HG03565 (cell line): ENCODE data around the gene CDH2.

Experiments
- ATAC-seq: cut with Tn5 transposase; IDR thresholded peaks from one replicate; pipeline ENCODE4 v1.9.1; 2021; ENCODE audit warnings: mild to moderate bottlenecking, moderate library complexity; ENCODE audit not compliant: unreplicated experiment

Gene CDH2

GRCh38 chr18:28091197-28091596, 85.7 kb downstream of the CDH2 start:
- ATAC-seq = no peak

DNA sequence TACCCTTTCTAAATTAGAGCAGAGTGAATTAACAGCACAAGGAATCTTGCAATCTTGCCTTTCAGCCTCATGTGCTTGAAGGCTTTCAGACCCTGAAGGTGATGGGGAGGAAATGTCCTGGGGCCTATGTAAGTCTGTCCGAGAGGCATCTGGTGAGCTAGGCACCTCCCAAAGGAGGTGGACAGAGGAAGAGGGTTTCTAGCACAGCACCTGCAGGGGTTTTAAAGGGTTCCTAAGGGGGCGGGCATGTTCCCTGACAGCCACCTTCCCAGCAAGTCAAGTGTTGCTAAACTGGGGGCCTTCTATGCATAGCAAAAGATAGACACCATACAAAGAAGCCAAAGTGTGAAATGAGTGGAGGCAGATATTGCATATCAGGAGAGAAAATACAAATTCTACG, 88.5 kb downstream of the CDH2 start:
- no peak for ATAC-seq

- ATAC-seq = no peak
These were observed 90.0 kb downstream of the CDH2 start for GRCh38 chr18:28086670-28087552.

- ATAC-seq = no peak
These were observed 95.4 kb downstream of the CDH2 start for GRCh38 chr18:28081516-28081915.

DNA sequence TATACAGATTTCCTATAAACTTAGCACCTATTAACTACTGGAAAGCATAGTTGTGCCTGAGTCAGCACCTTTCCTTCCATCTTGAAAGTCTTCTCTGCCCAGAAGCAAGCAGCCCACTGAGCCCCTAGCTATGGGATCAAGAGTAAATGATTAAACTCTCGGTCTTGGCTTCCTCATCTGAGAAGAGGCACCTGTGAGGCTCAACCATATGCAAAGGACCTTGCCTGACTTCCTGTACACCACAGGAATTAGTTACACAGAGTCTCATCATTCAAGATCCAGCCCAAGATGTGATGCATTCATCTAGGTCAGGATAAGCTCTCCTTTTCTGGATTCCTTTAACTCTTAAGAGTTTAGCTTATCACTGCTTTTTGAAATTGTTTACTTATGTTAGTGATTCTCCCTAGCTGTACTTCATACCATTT, 96.0 kb downstream of the CDH2 start:
- ATAC-seq = no peak

DNA sequence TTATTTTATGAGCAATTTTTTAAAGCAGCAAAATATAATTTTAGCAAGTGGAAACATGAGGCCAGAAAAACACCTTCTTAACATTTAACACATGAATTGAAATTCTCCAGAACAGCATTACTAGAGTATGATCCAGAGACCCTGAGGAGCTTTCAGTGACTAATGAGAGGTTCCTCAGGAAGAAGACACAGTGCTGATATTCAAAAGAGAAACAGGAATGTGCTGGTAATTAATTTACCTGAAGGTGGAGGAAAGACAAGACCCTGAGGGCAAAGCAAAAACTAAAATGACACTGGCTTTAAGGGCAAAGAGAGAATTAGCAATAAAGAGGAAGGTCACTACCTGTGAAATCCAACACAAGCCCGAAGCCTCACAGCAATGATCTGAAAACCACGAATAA, 97.0 kb downstream of the CDH2 start:
- ATAC-seq = no peak

DNA sequence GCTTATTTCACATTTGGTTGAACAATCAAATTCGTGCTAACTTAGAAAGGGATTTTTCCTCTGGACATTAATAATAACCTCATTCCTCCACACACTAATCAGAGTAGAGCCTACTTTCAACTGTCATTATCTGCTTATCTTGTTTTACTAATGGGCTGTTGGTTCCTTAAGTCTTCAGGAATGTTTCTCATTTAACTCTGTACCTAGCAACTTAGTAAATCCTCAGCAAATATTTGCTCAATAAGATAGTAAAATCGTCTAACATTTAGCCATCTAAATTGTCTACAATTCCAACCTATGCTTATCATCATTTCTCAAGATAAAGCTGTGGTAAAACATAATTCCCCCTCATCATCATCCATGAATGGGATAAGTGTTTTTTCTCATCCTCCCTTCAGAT, 98.1 kb downstream of the CDH2 start:
- ATAC-seq = no peak

DNA sequence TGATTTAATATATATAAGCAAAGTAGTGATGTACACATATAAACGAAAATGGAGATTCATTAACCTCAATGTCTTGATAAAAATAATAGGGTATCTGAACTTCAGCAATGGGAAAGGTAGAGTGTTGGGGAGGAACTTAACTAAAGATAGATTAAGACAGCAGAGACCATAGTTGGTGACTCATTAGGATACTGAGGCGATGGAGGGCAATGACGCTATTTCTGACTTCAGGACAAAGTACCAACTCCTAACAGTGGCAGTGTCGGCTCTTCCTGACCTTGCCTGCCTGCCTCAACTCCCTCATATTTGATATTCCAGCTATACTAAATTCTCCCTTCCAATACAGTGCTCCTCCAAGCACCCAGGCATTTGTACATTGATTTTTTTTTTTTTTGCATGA, 98.6 kb downstream of the CDH2 start:
- ATAC-seq = no peak

GRCh38 chr18:28075501-28075900, 101.4 kb downstream of the CDH2 start:
- no peak for ATAC-seq

DNA sequence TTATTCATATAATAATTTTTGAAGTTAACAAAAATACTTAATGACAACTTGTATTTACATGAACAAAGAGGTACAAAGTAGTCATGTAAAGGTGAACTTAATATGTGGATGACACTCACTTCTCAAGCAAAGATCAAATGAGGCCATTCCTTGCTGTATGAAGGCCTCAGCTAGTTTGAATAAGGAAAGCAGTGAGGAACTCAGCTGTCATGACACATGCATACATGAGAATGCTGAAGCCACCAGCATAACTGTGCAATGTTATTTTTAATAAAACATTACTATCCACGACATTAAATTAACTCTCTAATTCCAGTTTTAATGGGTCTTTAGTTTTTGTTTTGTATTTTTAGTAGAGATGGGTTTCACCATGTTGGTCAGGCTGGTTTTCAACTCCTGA, 102.9 kb downstream of the CDH2 start:
- no peak for ATAC-seq

DNA sequence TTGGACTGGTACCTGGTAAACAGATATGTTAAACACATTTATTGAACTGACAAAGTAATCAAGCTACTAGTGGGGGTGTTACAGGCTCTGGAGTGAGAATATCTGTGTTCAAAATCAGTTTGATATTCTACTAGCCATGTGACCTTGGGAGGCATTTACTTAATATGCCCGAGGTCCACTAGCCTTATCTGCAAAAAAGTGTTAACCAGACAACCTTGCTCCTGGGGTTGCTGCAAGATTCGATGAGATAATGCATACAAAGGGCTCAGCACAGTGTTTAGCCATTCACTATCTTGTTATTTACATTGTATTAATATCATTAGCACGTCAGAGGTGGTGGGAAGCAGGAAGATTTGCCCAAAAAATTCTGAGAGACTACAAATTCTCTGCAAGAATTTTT, 103.3 kb downstream of the CDH2 start:
- no peak for ATAC-seq

DNA sequence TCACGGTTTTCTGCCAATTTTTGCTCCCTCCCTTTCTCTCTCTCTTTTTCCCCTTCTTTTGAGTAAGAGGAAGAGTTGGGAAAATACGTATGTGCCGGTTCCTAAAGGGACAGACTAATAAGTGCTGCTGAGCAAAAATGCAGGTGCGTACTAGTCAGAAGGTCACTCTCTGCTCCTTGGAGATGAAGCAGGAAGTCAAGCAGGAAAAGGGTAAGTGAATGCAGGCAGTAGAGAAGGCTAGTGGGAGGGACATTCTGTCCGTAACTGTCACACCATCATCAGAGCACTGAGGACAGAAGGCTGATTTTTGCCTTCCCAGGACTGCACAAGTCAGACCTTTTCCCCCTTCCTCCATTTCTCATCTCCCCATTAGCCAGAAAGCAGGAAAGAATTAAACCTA, 105.7 kb downstream of the CDH2 start:
- no peak for ATAC-seq

DNA sequence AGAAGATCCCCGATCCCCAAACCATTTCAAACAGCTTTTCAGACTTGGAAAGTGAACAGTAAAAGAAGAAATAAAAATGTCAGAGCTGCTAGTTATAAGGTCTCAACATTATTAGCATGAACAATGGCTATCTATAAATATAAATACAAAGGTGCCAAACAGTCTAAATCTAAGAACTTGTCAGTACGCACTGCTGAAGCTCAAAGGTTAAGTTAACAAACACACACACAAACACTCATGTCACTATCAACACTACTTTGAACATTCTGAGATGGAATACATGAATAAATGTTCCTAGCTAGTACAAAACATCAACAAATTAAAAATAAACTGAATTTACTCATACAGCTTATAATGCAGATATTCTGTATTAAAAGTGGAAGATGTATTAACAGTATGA, 108.7 kb downstream of the CDH2 start:
- ATAC-seq = no peak

DNA sequence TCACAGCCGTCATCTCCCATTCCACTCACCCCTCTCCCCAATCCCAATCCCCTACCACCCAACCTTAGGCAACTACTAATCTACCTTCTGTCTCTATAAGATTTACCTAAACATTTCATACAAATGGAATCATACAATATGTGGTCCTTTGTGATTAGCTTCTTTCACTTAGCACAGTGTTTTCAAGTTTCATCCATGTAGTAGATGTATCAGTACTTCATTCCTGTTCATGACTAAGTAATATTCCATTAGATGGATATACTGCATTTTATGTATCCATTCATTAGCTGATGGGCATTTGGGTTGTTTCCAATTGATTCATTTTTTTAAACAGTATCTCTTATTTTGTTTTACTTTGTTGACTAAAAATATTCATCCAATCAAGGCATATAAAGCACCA, 109.6 kb downstream of the CDH2 start:
- no peak for ATAC-seq

- ATAC-seq = no peak
These were observed 111.1 kb downstream of the CDH2 start for GRCh38 chr18:28065793-28066186.

DNA sequence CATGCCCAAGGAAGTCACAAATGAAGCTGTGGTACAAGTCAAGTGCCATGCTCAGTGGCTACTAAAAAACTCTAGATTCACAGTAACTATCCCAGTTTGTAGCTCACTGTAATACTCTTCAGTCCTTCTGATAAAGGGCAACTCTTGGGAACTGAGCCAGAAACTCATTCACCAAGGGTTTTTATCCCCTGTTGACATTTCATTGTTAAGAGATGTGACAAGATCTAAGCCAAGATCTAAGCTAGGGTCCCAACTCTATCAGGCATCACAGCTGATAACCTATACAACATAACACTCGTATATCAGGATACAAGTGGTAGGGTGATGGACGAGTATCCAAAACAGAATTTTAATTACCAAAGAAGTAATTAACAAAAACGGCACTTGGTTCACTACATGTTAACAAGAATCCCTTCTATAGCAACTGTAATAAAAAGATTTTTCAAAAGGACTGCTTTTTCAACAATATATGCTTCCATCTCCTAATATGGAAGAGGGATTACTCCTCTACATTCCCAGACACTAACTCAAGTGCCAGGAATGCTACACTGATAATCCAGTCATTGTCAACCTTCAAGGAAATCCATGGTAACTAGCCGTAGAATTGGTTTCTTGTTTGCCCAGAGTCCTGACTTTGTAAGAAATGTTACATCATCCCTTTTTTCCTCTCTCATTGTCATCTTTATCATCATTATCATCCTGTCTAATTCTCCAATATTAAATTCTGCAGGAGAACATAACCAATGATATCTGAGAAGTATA, 111.7 kb downstream of the CDH2 start:
- ATAC-seq = no peak

DNA sequence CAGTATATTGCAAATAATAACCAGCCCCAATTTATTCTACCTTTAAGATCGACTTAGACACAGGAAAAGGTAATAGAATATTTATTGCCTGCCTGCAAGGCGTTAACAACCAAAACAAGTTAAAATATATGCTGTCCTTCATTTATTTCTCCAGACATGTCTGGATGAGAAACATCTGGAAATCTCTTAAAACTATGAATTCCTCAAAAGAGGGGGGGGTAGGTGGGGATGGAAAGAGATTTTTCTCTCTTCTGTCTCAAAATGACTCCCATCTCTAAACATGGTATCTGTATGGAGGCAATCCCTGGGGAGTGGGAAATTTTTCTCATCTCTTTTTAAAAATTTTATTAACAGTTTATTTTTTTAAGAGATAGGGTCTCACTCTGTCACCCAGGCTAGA, 113.0 kb downstream of the CDH2 start:
- ATAC-seq = no peak

- no peak for ATAC-seq
These were observed 113.6 kb downstream of the CDH2 start for GRCh38 chr18:28063271-28063761.

- ATAC-seq = no peak
These were observed 114.5 kb downstream of the CDH2 start for GRCh38 chr18:28062443-28062842.

DNA sequence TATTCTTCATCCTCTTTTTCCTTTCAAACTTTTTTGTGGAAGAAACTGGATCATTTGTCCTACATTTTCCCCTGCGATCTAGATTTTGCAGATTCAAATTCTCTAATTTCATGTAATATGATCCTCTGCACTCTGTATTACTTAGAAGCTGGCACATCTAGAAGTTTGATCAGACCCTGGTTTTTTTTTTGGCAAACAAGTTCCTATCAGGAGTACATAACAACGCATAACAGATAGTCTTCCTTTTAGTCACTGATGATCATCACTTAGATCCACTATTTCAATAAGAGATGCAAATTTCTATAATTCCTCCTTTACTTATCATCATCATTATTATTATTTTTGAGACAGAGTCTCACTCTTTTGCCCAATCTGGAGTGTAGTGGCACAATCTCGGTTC, 117.1 kb downstream of the CDH2 start:
- no peak for ATAC-seq

- ATAC-seq = no peak
These were observed 126.4 kb downstream of the CDH2 start for GRCh38 chr18:28050545-28050944.

- no peak for ATAC-seq
These were observed 128.3 kb downstream of the CDH2 start for GRCh38 chr18:28048612-28049011.
